Ectodermal cell (in vitro differentiated cells): Measurements from ENCODE around the gene BPIFA3.

ENCODE experiments used
- H3K27ac ChIP-seq: 2 replicates; pipeline ENCODE4 v1.7.0; 2013; ENCODE audit warnings: mild to moderate bottlenecking, low read depth, low read length; ENCODE audit not compliant: insufficient read depth, poor library complexity, severe bottlenecking
- H3K27me3 ChIP-seq: 2 replicates; pipeline ENCODE4 v1.7.0; 2013; ENCODE audit warnings: mild to moderate bottlenecking, low read length; ENCODE audit not compliant: insufficient read depth, control insufficient read depth, poor library complexity, severe bottlenecking
- H3K36me3 ChIP-seq: one replicate; pipeline ENCODE4 v1.7.0; 2013; ENCODE audit warnings: low read length; ENCODE audit not compliant: control insufficient read depth, insufficient read depth
- H3K4me1 ChIP-seq: one replicate; pipeline ENCODE4 v1.7.0; 2013; ENCODE audit warnings: low read length; ENCODE audit not compliant: control insufficient read depth, insufficient read depth
- H3K4me3 ChIP-seq: 2 replicates; pipeline ENCODE4 v1.7.0; 2013; ENCODE audit warnings: low read depth, low read length, control low read depth; ENCODE audit not compliant: insufficient read depth
- H3K9me3 ChIP-seq: 2 replicates; pipeline ENCODE4 v1.7.0; 2013; ENCODE audit warnings: mild to moderate bottlenecking, low read length, moderate library complexity; ENCODE audit not compliant: control insufficient read depth
- WGBS, 2 experiments: methylation state at CpG; one replicate each; pipeline ENCODE4 v1.1.7; 2013; ENCODE audit warnings: missing lambda C conversion rate in 2 of 2; 5-methylcytosine and 5-hydroxymethylcytosine counted together

The BPIFA3 gene

DNA sequence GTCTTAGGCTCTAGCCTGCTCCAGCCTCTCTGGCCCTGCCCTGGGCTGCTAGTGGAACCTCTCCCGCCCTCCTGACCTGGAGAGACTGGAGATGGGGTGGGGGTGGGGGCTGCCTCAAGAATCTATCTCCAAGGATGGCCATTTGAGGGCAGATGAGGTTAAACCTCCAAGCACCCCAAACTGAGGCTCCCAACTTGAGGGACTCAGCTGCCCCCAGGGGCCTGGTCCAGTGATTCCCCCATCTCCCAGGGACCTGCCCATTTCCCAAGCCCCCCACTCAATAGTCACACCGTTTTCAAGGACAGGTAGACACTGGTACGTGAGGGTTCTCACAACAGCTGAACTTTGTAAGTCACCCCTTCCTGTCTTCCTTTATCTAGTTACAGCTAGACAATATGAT, 58.7 kb downstream of the BPIFA3 start:
- Histone ChIP-seq H3K9me3 (no peaks in the 10 kb centered on the region), H3K4me3 (no peak overlapping the region), H3K27me3 (no peaks in the 10 kb centered on the region), H3K36me3 (no peaks in the 10 kb centered on the region), H3K27ac (no peak overlapping the region), H3K4me1 (peaks cover 9% of the 10 kb centered on the region)
- WGBS, 2 experiments: 79 to 81% methylated on average over 3 of the region's 3 CpGs

DNA sequence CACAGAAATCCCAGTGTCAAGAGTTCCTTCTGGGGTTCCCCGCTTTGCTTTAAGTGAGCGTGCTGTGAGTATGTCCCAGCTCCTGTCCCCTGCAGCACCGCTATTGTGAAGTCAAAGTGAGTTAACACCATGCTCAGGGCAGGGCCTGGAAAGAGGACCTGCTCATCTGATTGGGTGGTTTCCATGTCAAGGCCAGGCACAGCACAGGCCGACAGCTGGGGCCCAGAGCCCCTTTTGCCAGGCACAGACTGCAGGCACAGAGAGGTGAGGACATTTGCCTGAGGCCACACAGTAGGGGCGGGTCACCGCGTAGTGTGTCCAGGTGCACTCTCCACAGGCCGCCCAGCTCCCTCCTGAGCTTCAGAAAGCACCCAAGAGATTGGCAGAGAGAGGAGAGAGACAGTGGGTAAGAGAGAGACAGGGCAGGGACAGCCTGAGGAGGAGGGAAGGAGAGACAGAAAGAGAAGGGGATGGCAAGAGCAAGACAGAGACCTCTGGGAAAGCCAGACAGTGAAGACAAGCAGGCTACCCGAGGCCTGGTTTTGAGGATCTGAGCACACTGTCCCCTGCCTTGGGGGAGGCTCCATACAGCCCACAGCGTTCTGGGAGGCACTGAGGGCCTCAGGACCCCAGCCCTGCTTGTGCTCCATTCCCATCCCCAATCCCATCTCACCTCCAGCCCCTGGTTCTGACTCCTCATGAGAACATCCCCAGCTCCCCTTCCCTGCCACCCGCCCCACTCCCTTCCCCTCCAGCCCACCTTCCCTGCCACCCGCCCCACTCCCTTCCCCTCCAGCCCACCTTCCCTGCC, 59.4 kb downstream of the BPIFA3 start:
- Histone ChIP-seq H3K27me3 (no peaks in the 10 kb centered on the region), H3K4me1 (peaks cover 9% of the 10 kb centered on the region), H3K4me3 (no peak overlapping the region), H3K9me3 (no peaks in the 10 kb centered on the region), H3K36me3 (no peaks in the 10 kb centered on the region), H3K27ac (no peak overlapping the region)
- 74 to 76% methylated on average over 10 of the region's 12 CpGs for WGBS, 2 experiments
